ENCODE measurements around the gene TRIM60. TPM values are rescaled to one million over a fixed set of nuclear protein-coding genes. Genes with fewer than 3 reads are reported as not detected.
"Not testable (repeated sequence)": the region's sequence is repeated elsewhere in the genome, so short reads cannot be mapped to it uniquely, and the experiment has no call there.

Gene TRIM60
- not detected for total RNA-seq

- TF ChIP-seq CTCF (IDR thresholded peaks at IDR 0.05), result no peak
- TF ChIP-seq POLR2A (IDR thresholded peaks at IDR 0.05), result no peak
- H3K4me1 ChIP-seq, result no peaks in the 10 kb centered on the region
- H3K27ac ChIP-seq, result no peak within 1 kb of the TSS
- H3K4me3 ChIP-seq, result no peak within 1 kb of the TSS
- no peaks in the 10 kb centered on the region for H3K36me3 ChIP-seq (replicated peaks in 1 of 2; ENCODE audit: insufficient read depth in 1 of 2, low read depth in 2 of 2)
- WGBS, 2 donors, result 90 to 91% methylated on average over 34 to 40 of the region's 41 CpGs
- ATAC-seq (no peak), DNase-seq (no peak)
- intact Hi-C loops (cut with DNase I), result no loop called here
- H3K9me3 ChIP-seq, result peaks cover 0 to 3% (median 0%) of the 10 kb centered on the region in 3 donors
- no peaks in the 10 kb centered on the region for H3K27me3 ChIP-seq
Measured at GRCh38 chr4:165031436-165032211, at the start of gene TRIM60. Gene TRIM60, plus strand, starts transcription at chr4:165031999. Its CDS starts 8,074 bp downstream, at chr4:165040073.

GRCh38 chr4:164989471-164989870 is 42.3 kb upstream of the TRIM60 start:
- no peaks in the 10 kb centered on the region for H3K4me1 ChIP-seq
- H3K36me3 ChIP-seq (replicated peaks in 1 of 2; ENCODE audit: insufficient read depth in 1 of 2, low read depth in 2 of 2), result no peaks in the 10 kb centered on the region
- DNase-seq (no peak), ATAC-seq (no peak)
- WGBS, 2 donors, result 23 to 33% methylated on average over 2 of the region's 2 CpGs
- H3K27ac ChIP-seq, result no peak overlapping the region
- no peak overlapping the region for H3K4me3 ChIP-seq
- intact Hi-C loops (cut with DNase I), result no loop called here
- TF ChIP-seq POLR2A (IDR thresholded peaks at IDR 0.05) (no peak), CTCF (IDR thresholded peaks at IDR 0.05) (no peak)
- no peaks in the 10 kb centered on the region for H3K27me3 ChIP-seq
- H3K9me3 ChIP-seq, result no peaks in the 10 kb centered on the region

GRCh38 chr4:164990786-164991185 is 41.0 kb upstream of the TRIM60 start:
- 59 to 73% methylated on average over 10 of the region's 10 CpGs for WGBS, 2 donors
- H3K4me1 ChIP-seq; ATAC-seq; DNase-seq; intact Hi-C loops (cut with DNase I); H3K4me3 ChIP-seq; H3K27me3 ChIP-seq; H3K9me3 ChIP-seq; H3K36me3 ChIP-seq (replicated peaks in 1 of 2; ENCODE audit: insufficient read depth in 1 of 2, low read depth in 2 of 2); H3K27ac ChIP-seq: not testable (repeated sequence)

GRCh38 chr4:164996123-164996522 is 35.7 kb upstream of the TRIM60 start:
- H3K4me1 ChIP-seq; H3K9me3 ChIP-seq; H3K4me3 ChIP-seq; H3K27ac ChIP-seq; H3K36me3 ChIP-seq (replicated peaks in 1 of 2; ENCODE audit: insufficient read depth in 1 of 2, low read depth in 2 of 2); ATAC-seq; H3K27me3 ChIP-seq; DNase-seq; intact Hi-C loops (cut with DNase I): not testable (repeated sequence)
- WGBS, 2 donors, result 51 to 62% methylated on average over 6 of the region's 6 CpGs

GRCh38 chr4:164997324-164997723 is 34.5 kb upstream of the TRIM60 start:
- Histone ChIP-seq H3K4me3 (no peak overlapping the region), H3K27ac (no peak overlapping the region), H3K27me3 (no peaks in the 10 kb centered on the region), H3K4me1 (no peaks in the 10 kb centered on the region), H3K9me3 (no peaks in the 10 kb centered on the region), H3K36me3 (replicated peaks in 1 of 2; ENCODE audit: insufficient read depth in 1 of 2, low read depth in 2 of 2) (no peaks in the 10 kb centered on the region)
- WGBS, 2 donors, result 77 to 81% methylated on average over 2 of the region's 2 CpGs
- TF ChIP-seq POLR2A (IDR thresholded peaks at IDR 0.05) (no peak), CTCF (IDR thresholded peaks at IDR 0.05) (peak in 1 of 7 experiments; percentile 11)
- intact Hi-C loops (cut with DNase I), result no loop called here
- ATAC-seq (no peak), DNase-seq (no peak)

GRCh38 chr4:164997941-164998340 is 33.9 kb upstream of the TRIM60 start:
- no peaks in the 10 kb centered on the region for H3K9me3 ChIP-seq
- no peaks in the 10 kb centered on the region for H3K36me3 ChIP-seq (replicated peaks in 1 of 2; ENCODE audit: insufficient read depth in 1 of 2, low read depth in 2 of 2)
- TF ChIP-seq CTCF (IDR thresholded peaks at IDR 0.05) (no peak), POLR2A (IDR thresholded peaks at IDR 0.05) (no peak)
- H3K4me3 ChIP-seq, result no peak overlapping the region
- WGBS, 2 donors, result 50 to 56% methylated on average over 6 of the region's 6 CpGs
- H3K27ac ChIP-seq, result no peak overlapping the region
- ATAC-seq (no peak), DNase-seq (no peak)
- H3K4me1 ChIP-seq, result no peaks in the 10 kb centered on the region
- intact Hi-C loops (cut with DNase I), result no loop called here
- no peaks in the 10 kb centered on the region for H3K27me3 ChIP-seq

- DNase-seq; H3K27me3 ChIP-seq; H3K27ac ChIP-seq; intact Hi-C loops (cut with DNase I); H3K36me3 ChIP-seq (replicated peaks in 1 of 2; ENCODE audit: insufficient read depth in 1 of 2, low read depth in 2 of 2); H3K4me3 ChIP-seq; ATAC-seq; H3K4me1 ChIP-seq; H3K9me3 ChIP-seq: not testable (repeated sequence)
- WGBS, 2 donors, result 52 to 55% methylated on average over 2 of the region's 2 CpGs
Measured at GRCh38 chr4:164998526-164999080, 33.2 kb upstream of the TRIM60 start.

- intact Hi-C loops (cut with DNase I); H3K4me1 ChIP-seq; H3K36me3 ChIP-seq (replicated peaks in 1 of 2; ENCODE audit: insufficient read depth in 1 of 2, low read depth in 2 of 2); DNase-seq; H3K9me3 ChIP-seq; ATAC-seq; H3K27ac ChIP-seq; H3K27me3 ChIP-seq; H3K4me3 ChIP-seq: not testable (repeated sequence)
- WGBS, 2 donors, result 38 to 44% methylated on average over 3 to 4 of the region's 4 CpGs
Measured at GRCh38 chr4:165001957-165002356, 29.8 kb upstream of the TRIM60 start.
